ENCODE results near the gene PCDHB16.
"Not testable (repeated sequence)": the region's sequence is repeated elsewhere in the genome, so short reads cannot be mapped to it uniquely, and the experiment has no call there.

PCDHB16 gene

GRCh38 chr5:141184117-141184855 lies 2.1 kb downstream of the PCDHB16 start:
- DNase-seq (ENCODE audit: low read depth), result not testable (repeated sequence)

GRCh38 chr5:141186897-141187512 lies 4.8 kb downstream of the PCDHB16 start, which contains the start of gene PCDHB9:
PCDHB9 (plus strand) TSS chr5:141187161; CDS start chr5:141187319, 158 bp downstream.
- DNase-seq (ENCODE audit: low read depth), result no peak

- DNase-seq (ENCODE audit: low read depth), result not testable (repeated sequence)
Measured at GRCh38 chr5:141188682-141189081, 6.5 kb downstream of the PCDHB16 start.

GRCh38 chr5:141189131-141189530 lies 6.9 kb downstream of the PCDHB16 start:
- DNase-seq (ENCODE audit: low read depth), result not testable (repeated sequence)

- no peak for DNase-seq (ENCODE audit: low read depth)
Measured at GRCh38 chr5:141192110-141192725, 10.0 kb downstream of the PCDHB16 start, which contains the start of gene PCDHB10. PCDHB10 (plus strand) TSS chr5:141192353; CDS start chr5:141192553, 200 bp downstream.

GRCh38 chr5:141194332-141194731 lies 12.1 kb downstream of the PCDHB16 start:
- not testable (repeated sequence) for DNase-seq (ENCODE audit: low read depth)

- DNase-seq (ENCODE audit: low read depth), result no peak
Measured at GRCh38 chr5:141196363-141196762, 14.2 kb downstream of the PCDHB16 start.

- DNase-seq (ENCODE audit: low read depth), result no peak
Measured at GRCh38 chr5:141199359-141200235, 17.4 kb downstream of the PCDHB16 start, which contains the start of gene PCDHB11. PCDHB11 (plus strand) TSS chr5:141199627; CDS start chr5:141199775, 148 bp downstream.

- DNase-seq (ENCODE audit: low read depth), result not testable (repeated sequence)
Measured at GRCh38 chr5:141201126-141201525, 18.9 kb downstream of the PCDHB16 start.

GRCh38 chr5:141201646-141202045 lies 19.5 kb downstream of the PCDHB16 start:
- DNase-seq (ENCODE audit: low read depth), result not testable (repeated sequence)

GRCh38 chr5:141208478-141208877 lies 26.3 kb downstream of the PCDHB16 start, which contains the start of gene PCDHB12:
PCDHB12 (plus strand) TSS chr5:141208719; CDS start chr5:141208908, 189 bp downstream.
- DNase-seq (ENCODE audit: low read depth), result no peak

- DNase-seq (ENCODE audit: low read depth), result not testable (repeated sequence)
Measured at GRCh38 chr5:141210281-141210680, 28.1 kb downstream of the PCDHB16 start.

GRCh38 chr5:141210849-141211248 lies 28.7 kb downstream of the PCDHB16 start:
- not testable (repeated sequence) for DNase-seq (ENCODE audit: low read depth)

- not testable (repeated sequence) for DNase-seq (ENCODE audit: low read depth)
Measured at GRCh38 chr5:141213656-141214339, 31.6 kb downstream of the PCDHB16 start, which contains the start of gene PCDHB13. PCDHB13 (plus strand) TSS chr5:141213919; CDS start chr5:141214124, 205 bp downstream.

GRCh38 chr5:141214583-141214982 lies 32.4 kb downstream of the PCDHB16 start:
- DNase-seq (ENCODE audit: low read depth), result not testable (repeated sequence)

GRCh38 chr5:141215504-141215903 lies 33.3 kb downstream of the PCDHB16 start:
- DNase-seq (ENCODE audit: low read depth), result not testable (repeated sequence)

- not testable (repeated sequence) for DNase-seq (ENCODE audit: low read depth)
Measured at GRCh38 chr5:141216035-141216434, 33.8 kb downstream of the PCDHB16 start.

GRCh38 chr5:141223112-141223783 lies 41.1 kb downstream of the PCDHB16 start, which contains the start of gene PCDHB14:
PCDHB14 (plus strand) TSS chr5:141223343; CDS start chr5:141223506, 163 bp downstream.
- no peak for DNase-seq (ENCODE audit: low read depth)

- not testable (repeated sequence) for DNase-seq (ENCODE audit: low read depth)
Measured at GRCh38 chr5:141224844-141225243, 42.7 kb downstream of the PCDHB16 start.

GRCh38 chr5:141225421-141225820 lies 43.2 kb downstream of the PCDHB16 start:
- not testable (repeated sequence) for DNase-seq (ENCODE audit: low read depth)
